GM23338 (cell line): Measurements from ENCODE around the gene BCL11B. TPM values are rescaled to one million over a fixed set of nuclear protein-coding genes. Genes with fewer than 3 reads are reported as not detected.

Source experiments
- ATAC-seq: fragments of 200-7000 bp; cut with Tn5 transposase; 3 replicates; pipeline ENCODE4 v1.9.1; 2020
- DNase-seq: peaks from one replicate; pipeline ENCODE4 v3.0.0-alpha.2; 2015; ENCODE audit warnings: low spot score
- H2AFZ ChIP-seq: fragments of 200-600 bp; sonication (generic); 2 replicates; pipeline ENCODE4 v1.8.0; 2016; ENCODE audit warnings: antibody characterized with exemption, mild to moderate bottlenecking, moderate library complexity
- H3F3A ChIP-seq: fragments of 200-600 bp; sonication (generic); replicated peaks from 2 replicates; pipeline ENCODE4 v1.8.0; 2017; ENCODE audit warnings: antibody characterized with exemption, mixed run types, low read depth
- H3K27ac ChIP-seq: fragments of 200-600 bp; sonication (generic); 2 replicates; pipeline ENCODE4 v1.6.1; 2016; ENCODE audit warnings: low read depth
- H3K27me3 ChIP-seq: fragments of 200-600 bp; sonication (generic); 2 replicates; pipeline ENCODE4 v1.8.0; 2016; ENCODE audit warnings: mild to moderate bottlenecking, mixed run types, moderate library complexity; ENCODE audit not compliant: insufficient read depth
- H3K36me3 ChIP-seq: fragments of 200-600 bp; sonication (generic); 2 replicates; pipeline ENCODE4 v1.8.0; 2016; ENCODE audit warnings: mild to moderate bottlenecking; ENCODE audit not compliant: insufficient read depth
- H3K4me1 ChIP-seq: fragments of 200-600 bp; sonication (generic); 2 replicates; pipeline ENCODE4 v1.8.0; 2016; ENCODE audit warnings: mild to moderate bottlenecking, moderate library complexity; ENCODE audit not compliant: insufficient read depth
- H3K4me2 ChIP-seq: fragments of 200-600 bp; sonication (generic); 2 replicates; pipeline ENCODE4 v1.7.1; 2017; ENCODE audit warnings: mixed run types
- H3K4me3 ChIP-seq: fragments of 200-600 bp; sonication (generic); 2 replicates; pipeline ENCODE4 v1.6.1; 2016; ENCODE audit warnings: mixed run types
- H3K79me2 ChIP-seq: fragments of 200-600 bp; sonication (generic); replicated peaks from 2 replicates; pipeline ENCODE4 v1.8.0; 2017; ENCODE audit warnings: mild to moderate bottlenecking; ENCODE audit not compliant: insufficient read depth
- H3K9me2 ChIP-seq: fragments of 200-600 bp; sonication (generic); 2 replicates; pipeline ENCODE4 v1.8.0; 2017; ENCODE audit not compliant: insufficient read depth
- H4K20me1 ChIP-seq: fragments of 200-600 bp; sonication (generic); replicated peaks from 2 replicates; pipeline ENCODE4 v1.8.0; 2017; ENCODE audit warnings: mild to moderate bottlenecking; ENCODE audit not compliant: insufficient read depth
- H3K27ac Mint-ChIP-seq: 2 replicates; pipeline ENCODE4 v1.8.0; 2020; ENCODE audit warnings: inconsistent platforms, mild to moderate bottlenecking, moderate library complexity, mixed read lengths
- H3K27me3 Mint-ChIP-seq: 3 replicates; pipeline ENCODE4 v1.8.0; 2022; ENCODE audit warnings: low read depth, mild to moderate bottlenecking, moderate library complexity, mixed read lengths, inconsistent platforms; ENCODE audit not compliant: insufficient read depth, poor library complexity
- H3K36me3 Mint-ChIP-seq: 3 replicates; pipeline ENCODE4 v1.8.0; 2021; ENCODE audit warnings: low read depth, mild to moderate bottlenecking, inconsistent platforms, moderate library complexity, mixed read lengths
- H3K4me1 Mint-ChIP-seq: 3 replicates; pipeline ENCODE4 v1.8.0; 2020; ENCODE audit warnings: mild to moderate bottlenecking, inconsistent platforms, mixed read lengths
- H3K4me3 Mint-ChIP-seq: 3 replicates; pipeline ENCODE4 v1.8.0; 2021; ENCODE audit warnings: moderate library complexity, mild to moderate bottlenecking, inconsistent platforms, mixed read lengths
- H3K9me3 Mint-ChIP-seq: 3 replicates; pipeline ENCODE4 v1.8.0; 2020; ENCODE audit warnings: moderate library complexity, mild to moderate bottlenecking, inconsistent platforms, mixed read lengths
- CREB1 ChIP-seq: fragments of 250-450 bp; sonication (Bioruptor Pico); IDR thresholded peaks from 2 replicates; pipeline ENCODE4 v1.5.0; 2020; ENCODE audit warnings: low read depth, mild to moderate bottlenecking, moderate library complexity
- CTCF ChIP-seq, 2 experiments: fragments of 200-600 bp in 1 of 2; sonication (generic) in 1 of 2; conservative IDR thresholded peaks; 2 replicates each; pipeline versions ENCODE4 v1.5.1 to v1.6.1; 2016 to 2017; ENCODE audit warnings: antibody characterized with exemption in 2 of 2, low read depth in 2 of 2, mild to moderate bottlenecking in 2 of 2, moderate library complexity in 1 of 2
- ETS1 ChIP-seq: IDR thresholded peaks from 2 replicates; pipeline ENCODE4 v1.6.1; 2016; ENCODE audit warnings: antibody characterized with exemption
- EZH2 ChIP-seq: fragments of 200-600 bp; sonication (generic); IDR thresholded peaks from one replicate; pipeline ENCODE4 v1.8.0; 2017; ENCODE audit warnings: antibody characterized with exemption, mild to moderate bottlenecking, low read depth; ENCODE audit not compliant: unreplicated experiment
- EZH2phosphoT487 ChIP-seq: fragments of 200-600 bp; sonication (generic); IDR thresholded peaks from one replicate; pipeline ENCODE4 v1.8.1; 2018; ENCODE audit warnings: antibody characterized with exemption; ENCODE audit not compliant: unreplicated experiment
- JUNB ChIP-seq: IDR thresholded peaks from one replicate; pipeline ENCODE4 v1.6.1; 2016; ENCODE audit warnings: antibody characterized with exemption; ENCODE audit not compliant: unreplicated experiment
- NANOG ChIP-seq: IDR thresholded peaks from 2 replicates; pipeline ENCODE4 v1.6.1; 2016; ENCODE audit warnings: antibody characterized with exemption, borderline replicate concordance
- POLR2AphosphoS5 ChIP-seq: IDR thresholded peaks from 2 replicates; pipeline ENCODE4 v1.6.1; 2016; ENCODE audit warnings: antibody characterized with exemption, low read depth
- REST ChIP-seq: IDR thresholded peaks from one replicate; pipeline ENCODE4 v1.6.1; 2018; ENCODE audit warnings: antibody characterized with exemption; ENCODE audit not compliant: unreplicated experiment
- STAT1 ChIP-seq: IDR thresholded peaks from one replicate; pipeline ENCODE4 v1.6.1; 2016; ENCODE audit warnings: antibody characterized with exemption; ENCODE audit not compliant: unreplicated experiment
- ZNF114 ChIP-seq: fragments of 250-450 bp; sonication (Bioruptor Pico); IDR thresholded peaks from 2 replicates; pipeline ENCODE4 v1.5.0; 2020; ENCODE audit warnings: mild to moderate bottlenecking, moderate library complexity
- ZNF331 ChIP-seq: fragments of 250-450 bp; sonication (Bioruptor Pico); IDR thresholded peaks from 2 replicates; pipeline ENCODE4 v1.5.0; 2020; ENCODE audit warnings: low read depth, mild to moderate bottlenecking, moderate library complexity
- ZNF462 ChIP-seq: fragments of 250-450 bp; sonication (Bioruptor Pico); IDR thresholded peaks from 2 replicates; pipeline ENCODE4 v1.5.0; 2020; ENCODE audit warnings: mild to moderate bottlenecking, moderate library complexity
- polyA plus RNA-seq: library from polyadenylated mRNA; unstranded; fragments of >200 nt; fragmentation: Nextera tagmentation; extraction: Ambion mirVana; gene quantifications from 2 replicates; pipeline ENCODE4 v1.2.1, GENCODE V29; 2016
- total RNA-seq: library from RNA; depleted of rRNA; stranded (reverse); fragments of >200 nt; shearing (Covaris generic); gene quantifications from 2 replicates; pipeline ENCODE4 v1.2.3, GENCODE V29; 2014

Gene BCL11B
- total and polyA plus RNA-seq, 2 experiments from 2014 or later = 2.4 to 6.7 TPM

- H3K9me2 ChIP-seq = no peaks in the 10 kb centered on the region
- no peaks in the 10 kb centered on the region; the same call in 2 of the 3 replicates for H3K36me3 Mint-ChIP-seq
- no peak overlapping the region for H3K4me2 ChIP-seq
- ATAC-seq (no peak), DNase-seq (no peak)
- no peaks in the 10 kb centered on the region for H3F3A ChIP-seq
- no peak overlapping the region for H3K27ac ChIP-seq
- H3K4me3 Mint-ChIP-seq = no peak overlapping the region
- TF ChIP-seq ETS1 (no peak), ZNF331 (no peak), REST (no peak), CREB1 (CRISPR knock-in tag) (no peak), JUNB (no peak), EZH2phosphoT487 (no peak), CTCF (conservative IDR thresholded peaks at IDR 0.05; ENCODE audit: low read depth in 2 of 2) (no peak), ZNF462 (no peak), POLR2AphosphoS5 (no peak), STAT1 (no peak), EZH2 (no peak), ZNF114 (no peak), NANOG (no peak)
- peaks cover 9% of the 10 kb centered on the region for H3K27me3 Mint-ChIP-seq
- H3K27me3 ChIP-seq = no peaks in the 10 kb centered on the region
- H3K27ac Mint-ChIP-seq = no peak overlapping the region
- no peak overlapping the region for H3K4me3 ChIP-seq
- peaks cover 2% of the 10 kb centered on the region; the same call in 1 of the 3 replicates for H3K9me3 Mint-ChIP-seq
- no peak overlapping the region for H2AFZ ChIP-seq
- H3K79me2 ChIP-seq = peaks cover 76% of the 10 kb centered on the region
- no peaks in the 10 kb centered on the region for H3K36me3 ChIP-seq
- no peaks in the 10 kb centered on the region; the same call in 1 of the 2 replicates for H4K20me1 ChIP-seq
- H3K4me1 Mint-ChIP-seq = peaks cover 16% of the 10 kb centered on the region
- H3K4me1 ChIP-seq = no peaks in the 10 kb centered on the region
These were observed 62.6 kb downstream of the BCL11B start for GRCh38 chr14:99209409-99209808.
